Nephron progenitor cell (in vitro differentiated cells): ENCODE results near the gene PLSCR3.

ENCODE experiments used
- DNase-seq: peaks from one replicate; pipeline ENCODE4 v3.0.0; 2021
- H3K27ac Mint-ChIP-seq: 2 replicates; pipeline ENCODE4 v1.8.0; 2021; ENCODE audit warnings: mild to moderate bottlenecking, moderate library complexity, mixed read lengths
- H3K27me3 Mint-ChIP-seq: 2 replicates; pipeline ENCODE4 v1.8.0; 2021; ENCODE audit warnings: mild to moderate bottlenecking, low read depth, mixed read lengths; ENCODE audit not compliant: poor library complexity
- H3K36me3 Mint-ChIP-seq: 2 replicates; pipeline ENCODE4 v1.8.0; 2021; ENCODE audit warnings: low read depth, mixed read lengths
- H3K4me1 Mint-ChIP-seq: 2 replicates; pipeline ENCODE4 v1.8.0; 2021; ENCODE audit warnings: mixed read lengths
- H3K4me3 Mint-ChIP-seq: 2 replicates; pipeline ENCODE4 v1.8.0; 2021; ENCODE audit warnings: mild to moderate bottlenecking, moderate library complexity, mixed read lengths
- H3K9me3 Mint-ChIP-seq: 2 replicates; pipeline ENCODE4 v1.8.0; 2021; ENCODE audit warnings: mild to moderate bottlenecking, moderate library complexity, mixed read lengths
- CTCF ChIP-seq: fragments of 200-600 bp; sonication (generic); IDR thresholded peaks from 2 replicates; pipeline ENCODE4 v1.5.0; 2021; ENCODE audit warnings: antibody characterized with exemption

Gene PLSCR3

GRCh38 chr17:7423679-7424078 lies 29.4 kb upstream of the PLSCR3 start:
- H3K36me3 Mint-ChIP-seq, result no peaks in the 10 kb centered on the region
- no peak for DNase-seq
- peaks cover 7% of the 10 kb centered on the region for H3K27me3 Mint-ChIP-seq
- no peak for TF ChIP-seq CTCF
- no peak overlapping the region for H3K4me3 Mint-ChIP-seq
- no peak overlapping the region for H3K27ac Mint-ChIP-seq
- H3K9me3 Mint-ChIP-seq, result no peaks in the 10 kb centered on the region
- peaks cover 40% of the 10 kb centered on the region for H3K4me1 Mint-ChIP-seq

- DNase-seq, result no peak
- no peak for TF ChIP-seq CTCF
- Mint-ChIP-seq H3K9me3 (no peaks in the 10 kb centered on the region), H3K27me3 (peaks cover 2% of the 10 kb centered on the region), H3K27ac (peak overlapping the region; percentile 98), H3K36me3 (peaks cover 7% of the 10 kb centered on the region), H3K4me1 (peaks cover 53% of the 10 kb centered on the region), H3K4me3 (no peak overlapping the region)
These were observed 26.9 kb upstream of the PLSCR3 start for GRCh38 chr17:7421186-7421585.

DNA sequence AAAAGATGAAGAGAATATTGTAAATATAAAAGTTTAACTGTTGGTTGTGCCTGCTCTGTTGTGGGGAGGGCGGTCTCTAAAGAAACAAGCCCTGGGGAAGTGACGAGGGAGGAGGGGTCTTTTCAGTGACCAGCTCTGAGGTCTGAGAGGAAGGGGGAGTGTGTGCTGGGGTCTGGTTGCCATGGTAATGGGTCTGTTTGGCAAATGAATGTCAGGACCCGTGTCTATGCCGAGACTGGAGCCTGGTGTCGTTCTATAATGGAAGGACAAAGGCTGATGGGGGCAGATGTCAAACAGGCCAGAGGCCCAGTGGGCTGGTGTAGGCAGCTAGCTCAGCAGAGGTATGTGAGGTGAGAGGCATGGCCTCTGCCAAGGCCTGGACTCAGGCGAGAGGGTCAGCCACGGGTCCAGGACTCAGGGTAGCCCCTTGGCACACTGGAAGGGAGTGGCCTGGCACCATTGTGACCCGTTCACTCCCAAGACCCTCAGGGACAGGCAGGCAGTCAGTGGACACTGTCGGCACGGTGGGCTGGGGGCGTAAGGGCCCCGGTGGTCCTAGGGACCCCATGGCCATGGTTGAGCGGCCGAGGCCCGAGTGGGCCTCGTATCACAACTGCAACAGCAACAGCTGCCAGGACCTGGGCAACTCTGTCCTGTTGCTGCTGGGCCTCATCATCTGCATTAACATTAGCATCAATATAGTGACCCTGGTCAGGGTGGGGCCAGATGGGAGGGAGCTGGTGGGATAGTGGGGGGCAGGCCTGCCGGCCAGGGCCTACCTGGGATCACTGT lies 25.7 kb upstream of the PLSCR3 start, which contains the start of gene SPEM1:
TSS of gene SPEM1 (plus strand) at position 506 of the 792 bp plus-strand sequence. CDS start at position 567, 61 bp downstream.
- peaks cover 18% of the 10 kb centered on the region for H3K36me3 Mint-ChIP-seq
- peaks cover 53% of the 10 kb centered on the region for H3K4me1 Mint-ChIP-seq
- TF ChIP-seq CTCF, result no peak
- DNase-seq, result peak; percentile 59
- H3K27ac Mint-ChIP-seq, result peak within 1 kb of the TSS; percentile 98
- H3K4me3 Mint-ChIP-seq, result peak within 1 kb of the TSS; percentile 46
- peaks cover 3% of the 10 kb centered on the region for H3K27me3 Mint-ChIP-seq
- H3K9me3 Mint-ChIP-seq, result no peaks in the 10 kb centered on the region

DNA sequence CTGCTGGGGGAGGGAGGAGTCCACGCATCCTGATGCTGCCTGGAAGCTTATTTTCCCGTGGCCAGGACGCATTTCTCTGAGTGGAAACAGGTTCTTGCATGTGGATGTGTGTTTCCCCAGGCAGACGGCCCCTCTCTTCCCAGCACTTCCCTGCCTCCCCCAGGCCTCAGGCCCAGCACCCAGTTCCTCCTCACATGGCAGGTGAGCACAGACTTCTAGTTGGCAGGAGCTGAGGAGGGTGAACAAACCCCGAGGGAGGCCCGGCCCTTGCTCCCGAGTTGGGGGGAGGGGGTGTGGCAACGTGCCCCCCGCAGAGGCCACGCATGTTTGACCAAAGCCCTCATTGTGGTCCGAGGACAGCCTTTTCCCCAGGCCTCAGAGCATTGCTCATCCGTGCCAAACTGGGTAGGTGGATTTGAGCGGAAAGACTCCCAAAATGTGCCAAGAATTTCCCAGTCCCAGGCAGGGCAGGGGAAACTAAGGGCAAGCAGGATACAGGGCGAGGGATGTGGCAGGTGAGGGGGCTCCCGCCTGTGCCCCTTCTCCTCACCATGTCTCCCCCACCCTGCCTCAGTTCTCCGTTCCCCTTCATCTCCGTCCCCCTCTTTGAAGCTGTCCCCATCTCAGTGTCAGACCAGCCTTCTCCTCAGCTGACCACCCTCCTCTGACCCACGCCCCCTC lies 24.3 kb upstream of the PLSCR3 start:
- Mint-ChIP-seq H3K27me3 (peaks cover 3% of the 10 kb centered on the region), H3K27ac (peak overlapping the region; percentile 98), H3K9me3 (no peaks in the 10 kb centered on the region), H3K4me1 (peaks cover 49% of the 10 kb centered on the region), H3K36me3 (peaks cover 18% of the 10 kb centered on the region), H3K4me3 (no peak overlapping the region)
- no peak for TF ChIP-seq CTCF
- DNase-seq, result no peak

DNA sequence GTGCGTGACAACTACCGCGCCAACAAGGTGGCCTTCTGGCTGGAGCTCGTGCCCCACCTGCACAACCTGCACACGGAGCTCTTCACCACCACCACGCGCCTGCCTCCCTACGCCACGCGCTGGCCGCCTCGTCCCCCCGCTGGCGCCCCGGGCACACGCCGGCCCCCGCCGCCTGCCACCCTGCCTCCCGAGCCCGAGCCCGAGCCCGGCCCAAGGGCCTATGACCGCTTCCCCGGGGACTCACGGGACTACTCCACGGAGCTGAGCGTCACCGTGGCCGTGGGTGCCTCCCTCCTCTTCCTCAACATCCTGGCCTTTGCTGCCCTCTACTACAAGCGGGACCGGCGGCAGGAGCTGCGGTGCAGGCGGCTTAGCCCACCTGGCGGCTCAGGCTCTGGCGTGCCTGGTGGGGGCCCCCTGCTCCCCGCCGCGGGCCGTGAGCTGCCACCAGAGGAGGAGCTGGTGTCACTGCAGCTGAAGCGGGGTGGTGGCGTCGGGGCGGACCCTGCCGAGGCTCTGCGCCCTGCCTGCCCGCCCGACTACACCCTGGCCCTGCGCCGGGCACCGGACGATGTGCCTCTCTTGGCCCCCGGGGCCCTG lies 22.8 kb upstream of the PLSCR3 start:
- H3K36me3 Mint-ChIP-seq, result peaks cover 20% of the 10 kb centered on the region
- no peak overlapping the region for H3K4me3 Mint-ChIP-seq
- peaks cover 3% of the 10 kb centered on the region for H3K27me3 Mint-ChIP-seq
- no peak for TF ChIP-seq CTCF
- H3K9me3 Mint-ChIP-seq, result no peaks in the 10 kb centered on the region
- no peak for DNase-seq
- no peak overlapping the region for H3K27ac Mint-ChIP-seq
- peaks cover 60% of the 10 kb centered on the region for H3K4me1 Mint-ChIP-seq
